ENCODE data around the gene TLX1. TPM values are rescaled to one million over a fixed set of nuclear protein-coding genes. Genes with fewer than 3 reads are reported as not detected.

Gene TLX1
- total RNA-seq, 1 experiment from 2014 or later: not detected

DNA sequence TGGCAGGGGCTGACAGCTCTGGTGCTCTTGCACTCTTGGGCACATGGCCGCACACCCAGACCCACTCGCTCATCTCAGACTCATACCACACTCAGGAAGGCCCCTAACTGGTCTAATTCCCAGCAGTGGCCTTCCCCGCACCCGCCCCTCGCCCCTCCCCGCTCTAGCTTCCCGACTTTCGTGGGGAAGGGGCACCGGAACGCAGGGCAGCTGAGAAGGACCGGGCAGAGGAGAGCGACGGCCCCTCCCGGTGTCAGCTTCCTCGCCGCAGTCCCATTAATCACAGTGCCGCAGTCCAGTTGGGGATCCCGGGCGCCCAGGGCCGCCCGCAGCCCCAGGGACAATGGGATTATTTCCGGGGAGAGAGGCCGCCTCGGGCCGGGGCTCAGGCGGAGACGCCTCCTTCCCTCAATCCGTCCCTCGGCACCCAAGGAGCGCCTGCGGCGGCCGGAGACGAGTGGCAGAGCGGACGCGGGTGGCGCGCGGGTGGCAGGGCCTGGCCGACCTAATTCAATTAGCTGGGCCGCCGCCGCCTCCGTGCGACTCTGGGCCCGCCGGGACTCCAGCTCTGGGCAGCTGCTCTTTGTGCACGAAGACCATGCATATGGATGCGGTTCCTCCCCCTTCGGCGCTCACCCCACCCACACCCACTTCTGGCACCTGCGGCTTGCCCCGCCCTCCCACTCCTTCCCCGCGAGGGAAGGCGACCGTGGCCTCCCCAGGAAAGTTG lies 7.8 kb upstream of the TLX1 start:
- no peaks in the 10 kb centered on the region for H3K9me2 ChIP-seq (replicated peaks; ENCODE audit: low read length)
- H3K27me3 ChIP-seq (ENCODE audit: low read length): peaks cover 9% of the 10 kb centered on the region; the same call in 1 of the 2 replicates
- TF ChIP-seq, protein P1, sequence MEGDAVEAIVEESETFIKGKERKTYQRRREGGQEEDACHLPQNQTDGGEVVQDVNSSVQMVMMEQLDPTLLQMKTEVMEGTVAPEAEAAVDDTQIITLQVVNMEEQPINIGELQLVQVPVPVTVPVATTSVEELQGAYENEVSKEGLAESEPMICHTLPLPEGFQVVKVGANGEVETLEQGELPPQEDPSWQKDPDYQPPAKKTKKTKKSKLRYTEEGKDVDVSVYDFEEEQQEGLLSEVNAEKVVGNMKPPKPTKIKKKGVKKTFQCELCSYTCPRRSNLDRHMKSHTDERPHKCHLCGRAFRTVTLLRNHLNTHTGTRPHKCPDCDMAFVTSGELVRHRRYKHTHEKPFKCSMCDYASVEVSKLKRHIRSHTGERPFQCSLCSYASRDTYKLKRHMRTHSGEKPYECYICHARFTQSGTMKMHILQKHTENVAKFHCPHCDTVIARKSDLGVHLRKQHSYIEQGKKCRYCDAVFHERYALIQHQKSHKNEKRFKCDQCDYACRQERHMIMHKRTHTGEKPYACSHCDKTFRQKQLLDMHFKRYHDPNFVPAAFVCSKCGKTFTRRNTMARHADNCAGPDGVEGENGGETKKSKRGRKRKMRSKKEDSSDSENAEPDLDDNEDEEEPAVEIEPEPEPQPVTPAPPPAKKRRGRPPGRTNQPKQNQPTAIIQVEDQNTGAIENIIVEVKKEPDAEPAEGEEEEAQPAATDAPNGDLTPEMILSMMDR (conservative IDR thresholded peaks at IDR 0.05; ENCODE audit: low read depth, low read length): no peak
- no peak for TF ChIP-seq EZH2phosphoT487 (IDR thresholded peaks at IDR 0.05; ENCODE audit: borderline replicate concordance, low read length)
- TF ChIP-seq EZH2 (IDR thresholded peaks at IDR 0.05; ENCODE audit: low read length, unreplicated experiment): no peak
- no peaks in the 10 kb centered on the region for H3F3A ChIP-seq (ENCODE audit: low read length, unreplicated experiment)
- H3K9me3 ChIP-seq (ENCODE audit: low read length): no peaks in the 10 kb centered on the region
- H3K4me2 ChIP-seq (ENCODE audit: low read length): peak overlapping the region; percentile 89
- peak; percentile 51 for ATAC-seq
- no peaks in the 10 kb centered on the region for H3K36me3 ChIP-seq (ENCODE audit: low read depth, low read length)
- H3K4me1 ChIP-seq (ENCODE audit: insufficient read depth, low read length): no peaks in the 10 kb centered on the region; the same call in 1 of the 2 replicates
- ChIA-PET POLR2A (ENCODE audit: unreplicated experiment) (interaction anchor here (0.6 kb wide), 1 partner anchor 319 kb away, joined by 5 read pairs; no protein-coding TSS in a partner anchor), CTCF (interaction anchor here (0.6 to 0.7 kb wide), 2 partner anchors 71 to 91 kb away, joined by 3 to 4 read pairs; no protein-coding TSS in a partner anchor)
- no peak for DNase-seq
- 0 out of 2 replicates have a peak overlapping the region, but pooled peaks have one; percentile 10 for H3K9ac ChIP-seq (ENCODE audit: low read length)
- intact Hi-C loops (cut with micrococcal nuclease): no loop called here
- BruUV-seq (replicated peaks): no TSS peak
- H3K27ac ChIP-seq (ENCODE audit: low read length): no peak overlapping the region
- H3K79me2 ChIP-seq (ENCODE audit: low read length): no peaks in the 10 kb centered on the region
- H4K20me1 ChIP-seq (ENCODE audit: low read length): no peaks in the 10 kb centered on the region
- H3K4me3 ChIP-seq (ENCODE audit: low read length): peak overlapping the region; percentile 65
- peak overlapping the region; percentile 86 for H2AFZ ChIP-seq (ENCODE audit: low read length)

DNA sequence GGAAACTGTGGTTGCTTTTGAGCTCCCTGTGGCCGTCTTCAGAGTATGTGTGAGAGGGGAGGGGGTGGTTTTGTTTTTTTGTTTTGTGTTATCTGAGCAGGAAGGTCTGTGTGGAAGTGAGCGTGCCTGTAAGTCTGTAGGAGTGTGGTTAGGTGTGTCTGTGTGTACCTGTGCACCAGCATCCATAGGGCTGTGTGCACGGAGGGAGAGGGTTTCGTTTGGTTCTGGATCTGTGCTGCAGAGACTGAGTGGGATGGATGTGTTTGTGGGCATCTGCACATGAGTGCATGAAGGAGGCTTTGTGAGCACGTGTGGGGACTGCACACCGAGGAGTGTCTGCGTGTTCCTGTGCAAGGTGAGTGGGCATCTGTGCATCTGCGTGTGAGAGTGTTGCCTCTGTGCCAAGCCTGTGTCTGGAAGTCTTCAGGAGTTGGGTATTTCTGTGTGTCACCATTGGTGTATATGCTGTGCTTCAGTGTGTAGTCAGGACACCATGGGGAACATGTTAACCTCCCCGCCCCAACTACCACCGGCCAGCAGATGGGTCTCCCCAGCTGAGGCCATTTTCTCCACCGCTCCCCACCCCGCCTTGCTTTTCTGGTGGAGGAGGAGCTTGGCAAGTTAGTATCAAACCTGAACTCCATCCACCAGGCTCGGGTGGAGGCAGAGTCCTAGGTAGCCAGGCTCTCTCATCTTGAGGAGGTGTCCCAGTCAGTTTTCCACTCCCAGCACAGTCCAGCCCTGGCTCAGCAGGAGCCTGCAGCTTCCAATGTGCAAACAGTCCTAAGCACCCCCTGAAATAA lies 7.1 kb upstream of the TLX1 start:
- H3K36me3 ChIP-seq (ENCODE audit: low read depth, low read length): no peaks in the 10 kb centered on the region
- peak overlapping the region; percentile 65; the same call in 1 of the 2 replicates for H3K4me3 ChIP-seq (ENCODE audit: low read length)
- H3F3A ChIP-seq (ENCODE audit: low read length, unreplicated experiment): no peaks in the 10 kb centered on the region
- peak overlapping the region; percentile 89 for H3K4me2 ChIP-seq (ENCODE audit: low read length)
- POLR2A ChIA-PET (ENCODE audit: unreplicated experiment): no interaction called here
- no peak overlapping the region for H3K27ac ChIP-seq (ENCODE audit: low read length)
- TF ChIP-seq EZH2 (IDR thresholded peaks at IDR 0.05; ENCODE audit: low read length, unreplicated experiment): no peak
- TF ChIP-seq, protein P1 (conservative IDR thresholded peaks at IDR 0.05; ENCODE audit: low read depth, low read length): no peak
- TF ChIP-seq EZH2phosphoT487 (IDR thresholded peaks at IDR 0.05; ENCODE audit: borderline replicate concordance, low read length): no peak
- H2AFZ ChIP-seq (ENCODE audit: low read length): peak overlapping the region; percentile 86
- no peaks in the 10 kb centered on the region; the same call in 1 of the 2 replicates for H3K4me1 ChIP-seq (ENCODE audit: insufficient read depth, low read length)
- no peaks in the 10 kb centered on the region for H3K79me2 ChIP-seq (ENCODE audit: low read length)
- BruUV-seq (replicated peaks): no TSS peak
- H3K27me3 ChIP-seq (ENCODE audit: low read length): peaks cover 9% of the 10 kb centered on the region; the same call in 1 of the 2 replicates
- no peaks in the 10 kb centered on the region for H3K9me2 ChIP-seq (replicated peaks; ENCODE audit: low read length)
- no peaks in the 10 kb centered on the region for H4K20me1 ChIP-seq (ENCODE audit: low read length)
- CTCF ChIA-PET: interaction anchor here (0.6 kb wide), 1 partner anchor 72 kb away, joined by 3 read pairs; no protein-coding TSS in a partner anchor
- intact Hi-C loops (cut with micrococcal nuclease): no loop called here
- H3K9me3 ChIP-seq (ENCODE audit: low read length): no peaks in the 10 kb centered on the region
- no peak for DNase-seq
- ATAC-seq: peak; percentile 17; the same call in 1 of the 2 replicates
- H3K9ac ChIP-seq (ENCODE audit: low read length): no peak overlapping the region
